PC-9 (cell line): ENCODE data around the gene TCAP.

Experiments
- CTCF ChIP-seq: fragments of 200-600 bp; sonication (generic); conservative IDR thresholded peaks from 2 replicates; pipeline ENCODE4 v1.6.1; 2017; ENCODE audit warnings: mixed run types, antibody characterized with exemption, mild to moderate bottlenecking, moderate library complexity
- EZH2 ChIP-seq: fragments of 200-600 bp; sonication (generic); IDR thresholded peaks from 2 replicates; pipeline ENCODE4 v1.8.0; 2017; ENCODE audit warnings: antibody characterized with exemption, low read depth

- TF ChIP-seq CTCF (no peak), EZH2 (no peak)
Observed at GRCh38 chr17:39703913-39704312, 38.8 kb downstream of the TCAP start.
